Measurements from ENCODE around the gene VTCN1. TPM values are rescaled to one million over a fixed set of nuclear protein-coding genes. Genes with fewer than 3 reads are reported as not detected.
A peak's percentile ranks its signal among the peaks of the same experiment; 100 is the strongest.

The VTCN1 gene
- total and polyA plus RNA-seq, 2 of the 13 experiments (the other 11 are each of a cell fraction or from before 2014, with no cell fraction given), result not detected

- TF ChIP-seq ZNF276 (CRISPR knock-in tag; IDR thresholded peaks at IDR 0.05; ENCODE audit: low read depth) (no peak; the same call in 1 of the 2 replicates), POLR2AphosphoS2 (IDR thresholded peaks at IDR 0.05; ENCODE audit: low read depth, low read length) (no peak), TCF7 (IDR thresholded peaks at IDR 0.05; ENCODE audit: low read depth) (no peak), ZNF576 (CRISPR knock-in tag; IDR thresholded peaks at IDR 0.05) (no peak), NR3C1 (CRISPR knock-in tag; IDR thresholded peaks at IDR 0.05) (no peak), SP2 (CRISPR knock-in tag; IDR thresholded peaks at IDR 0.05) (peak; percentile 90), JARID2 (CRISPR knock-in tag; IDR thresholded peaks at IDR 0.05; ENCODE audit: insufficient replicate concordance) (no peak), ZNF224 (CRISPR knock-in tag; IDR thresholded peaks at IDR 0.05) (no peak), ZNF512 (CRISPR knock-in tag; IDR thresholded peaks at IDR 0.05) (no peak), ZNF605 (CRISPR knock-in tag; IDR thresholded peaks at IDR 0.05) (peak; percentile 83; the same call in 1 of the 2 replicates), CREM (IDR thresholded peaks at IDR 0.05) (no peak), CREM (CRISPR knock-in tag; IDR thresholded peaks at IDR 0.05) (no peak), SP1 (IDR thresholded peaks at IDR 0.05) (no peak), SP1 (CRISPR knock-in tag; IDR thresholded peaks at IDR 0.05) (peak; percentile 63; the same call in 1 of the 2 replicates), ETV6 (CRISPR knock-in tag; conservative IDR thresholded peaks at IDR 0.05) (no peak), ZNF350 (CRISPR knock-in tag; IDR thresholded peaks at IDR 0.05; ENCODE audit: borderline replicate concordance, low read depth) (peak; percentile 74), ZNF33A (CRISPR knock-in tag; IDR thresholded peaks at IDR 0.05; ENCODE audit: borderline replicate concordance) (no peak)
- TF ChIP-seq, protein P1, sequence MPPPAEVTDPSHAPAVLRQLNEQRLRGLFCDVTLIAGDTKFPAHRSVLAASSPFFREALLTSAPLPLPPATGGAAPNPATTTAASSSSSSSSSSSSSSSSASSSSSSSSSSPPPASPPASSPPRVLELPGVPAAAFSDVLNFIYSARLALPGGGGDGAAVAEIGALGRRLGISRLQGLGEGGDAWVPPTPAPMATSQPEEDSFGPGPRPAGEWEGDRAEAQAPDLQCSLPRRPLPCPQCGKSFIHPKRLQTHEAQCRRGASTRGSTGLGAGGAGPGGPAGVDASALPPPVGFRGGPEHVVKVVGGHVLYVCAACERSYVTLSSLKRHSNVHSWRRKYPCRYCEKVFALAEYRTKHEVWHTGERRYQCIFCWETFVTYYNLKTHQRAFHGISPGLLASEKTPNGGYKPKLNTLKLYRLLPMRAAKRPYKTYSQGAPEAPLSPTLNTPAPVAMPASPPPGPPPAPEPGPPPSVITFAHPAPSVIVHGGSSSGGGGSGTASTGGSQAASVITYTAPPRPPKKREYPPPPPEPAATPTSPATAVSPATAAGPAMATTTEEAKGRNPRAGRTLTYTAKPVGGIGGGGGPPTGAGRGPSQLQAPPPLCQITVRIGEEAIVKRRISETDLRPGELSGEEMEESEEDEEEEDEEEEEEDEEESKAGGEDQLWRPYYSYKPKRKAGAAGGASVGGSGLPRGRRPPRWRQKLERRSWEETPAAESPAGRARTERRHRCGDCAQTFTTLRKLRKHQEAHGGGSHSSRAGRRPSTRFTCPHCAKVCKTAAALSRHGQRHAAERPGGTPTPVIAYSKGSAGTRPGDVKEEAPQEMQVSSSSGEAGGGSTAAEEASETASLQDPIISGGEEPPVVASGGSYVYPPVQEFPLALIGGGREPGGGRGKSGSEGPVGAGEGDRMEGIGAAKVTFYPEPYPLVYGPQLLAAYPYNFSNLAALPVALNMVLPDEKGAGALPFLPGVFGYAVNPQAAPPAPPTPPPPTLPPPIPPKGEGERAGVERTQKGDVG (CRISPR knock-in tag; IDR thresholded peaks at IDR 0.05; ENCODE audit: borderline replicate concordance), result no peak
Measured at GRCh38 chr1:117121589-117122329, 89.0 kb downstream of the VTCN1 start, which contains the start of gene TRIM45 (continued).

Data from HepG2 (cell line).